ENCODE data around the gene PCMTD2.

PCMTD2 gene

DNA sequence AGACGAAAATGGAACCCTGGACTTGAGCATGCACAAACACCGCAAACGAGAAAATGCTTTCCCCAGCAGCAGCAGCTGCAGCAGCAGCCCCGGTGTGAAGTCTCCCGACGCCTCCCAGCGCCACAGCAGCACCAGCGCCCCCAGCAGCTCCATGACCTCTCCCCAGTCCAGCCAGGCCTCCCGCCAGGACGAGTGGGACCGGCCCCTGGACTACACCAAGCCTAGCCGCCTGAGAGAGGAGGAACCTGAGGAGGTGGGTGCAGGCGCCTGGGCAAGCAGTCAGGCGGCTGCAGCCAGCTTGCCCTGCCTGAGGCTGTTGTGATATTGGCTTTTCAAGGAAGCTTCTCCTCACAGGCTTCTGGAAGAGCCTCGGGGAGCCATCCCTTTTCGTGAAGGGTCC is 35.8 kb upstream of the PCMTD2 start:
- no peak for DNase-seq (ENCODE audit: low spot score)
- TF ChIP-seq, protein P1, sequence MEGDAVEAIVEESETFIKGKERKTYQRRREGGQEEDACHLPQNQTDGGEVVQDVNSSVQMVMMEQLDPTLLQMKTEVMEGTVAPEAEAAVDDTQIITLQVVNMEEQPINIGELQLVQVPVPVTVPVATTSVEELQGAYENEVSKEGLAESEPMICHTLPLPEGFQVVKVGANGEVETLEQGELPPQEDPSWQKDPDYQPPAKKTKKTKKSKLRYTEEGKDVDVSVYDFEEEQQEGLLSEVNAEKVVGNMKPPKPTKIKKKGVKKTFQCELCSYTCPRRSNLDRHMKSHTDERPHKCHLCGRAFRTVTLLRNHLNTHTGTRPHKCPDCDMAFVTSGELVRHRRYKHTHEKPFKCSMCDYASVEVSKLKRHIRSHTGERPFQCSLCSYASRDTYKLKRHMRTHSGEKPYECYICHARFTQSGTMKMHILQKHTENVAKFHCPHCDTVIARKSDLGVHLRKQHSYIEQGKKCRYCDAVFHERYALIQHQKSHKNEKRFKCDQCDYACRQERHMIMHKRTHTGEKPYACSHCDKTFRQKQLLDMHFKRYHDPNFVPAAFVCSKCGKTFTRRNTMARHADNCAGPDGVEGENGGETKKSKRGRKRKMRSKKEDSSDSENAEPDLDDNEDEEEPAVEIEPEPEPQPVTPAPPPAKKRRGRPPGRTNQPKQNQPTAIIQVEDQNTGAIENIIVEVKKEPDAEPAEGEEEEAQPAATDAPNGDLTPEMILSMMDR (IDR thresholded peaks at IDR 0.05; ENCODE audit: extremely low read depth, missing control alignments), result no peak

DNA sequence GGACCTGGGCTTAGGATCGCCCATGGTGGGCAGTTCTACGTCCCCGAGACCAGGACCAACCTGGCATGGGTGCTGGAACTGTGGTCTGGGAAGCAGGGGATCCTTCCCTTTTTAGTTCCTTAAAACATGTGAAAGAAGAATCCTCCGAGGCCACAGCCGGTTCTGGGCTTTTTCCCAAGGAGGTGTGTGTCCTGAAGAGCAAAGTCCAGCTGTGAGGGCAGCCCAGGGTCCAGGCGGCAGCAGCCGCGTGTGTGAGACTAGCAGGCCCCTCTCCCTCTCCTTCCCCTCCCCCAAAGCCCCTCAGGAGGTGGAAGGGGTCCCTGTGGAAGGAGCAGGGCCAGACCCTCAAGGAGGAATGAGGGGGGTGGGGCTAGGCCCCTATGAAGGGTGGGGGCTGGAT is 35.1 kb upstream of the PCMTD2 start:
- TF ChIP-seq, protein P1 (IDR thresholded peaks at IDR 0.05; ENCODE audit: extremely low read depth, missing control alignments), result no peak

DNA sequence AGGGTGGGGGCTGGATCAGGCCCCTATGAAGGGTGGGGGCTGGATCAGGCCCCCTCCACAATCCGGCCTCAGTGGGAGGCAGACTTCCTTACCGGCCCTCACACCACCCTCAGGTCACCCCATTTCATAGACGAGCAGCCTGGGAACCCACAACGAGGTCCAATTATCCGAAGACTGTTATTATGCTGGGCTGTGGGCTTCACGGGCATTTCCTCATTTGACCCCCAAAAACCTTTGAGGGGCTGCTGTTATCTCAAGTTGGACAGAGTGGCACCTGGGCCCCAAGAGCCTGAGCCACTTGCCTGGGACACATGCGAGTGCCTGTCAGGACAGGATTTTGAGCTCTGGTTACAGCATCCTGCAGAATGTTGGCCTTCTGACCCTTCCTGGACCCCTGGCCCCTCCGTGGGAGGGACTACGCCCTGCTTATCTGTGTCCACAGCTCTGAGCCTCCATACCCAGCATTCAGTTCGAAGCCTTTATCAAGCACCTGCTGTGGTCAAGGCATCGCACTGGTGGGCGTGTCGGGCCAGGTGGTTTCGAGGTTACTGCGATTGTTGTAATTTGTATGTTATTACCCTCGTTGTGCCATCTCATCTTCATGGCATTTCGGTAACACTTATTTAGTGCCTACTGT is 34.5 kb upstream of the PCMTD2 start:
- no peak for DNase-seq (ENCODE audit: low spot score)
- TF ChIP-seq, protein P1 (IDR thresholded peaks at IDR 0.05; ENCODE audit: extremely low read depth, missing control alignments), result no peak

More for the DNA sequence above, 35.1 kb upstream of the PCMTD2 start:
- DNase-seq (ENCODE audit: low spot score), result no peak

DNA sequence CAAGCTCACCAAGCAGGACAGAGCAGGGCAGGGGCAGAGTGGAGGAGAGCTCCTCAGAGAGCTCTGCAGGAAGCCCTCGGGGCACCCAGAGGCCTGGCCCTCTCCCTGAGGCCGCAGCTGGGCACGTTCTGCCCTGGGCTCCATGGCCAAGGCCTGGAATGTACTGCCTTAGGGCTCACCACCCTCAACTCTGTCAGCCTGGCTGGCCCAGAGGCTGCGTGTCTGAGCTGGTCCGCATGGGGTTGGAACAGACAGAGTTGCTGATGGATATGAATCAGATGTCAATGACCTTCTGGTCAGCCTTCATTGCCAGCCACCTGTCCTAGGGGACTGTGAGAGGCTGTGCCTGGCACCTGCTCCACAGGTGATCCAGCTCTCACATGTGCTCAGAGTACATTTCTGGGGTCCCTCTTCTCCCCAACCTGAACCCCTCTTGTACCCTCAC is 33.2 kb upstream of the PCMTD2 start:
- TF ChIP-seq, protein P1 (IDR thresholded peaks at IDR 0.05; ENCODE audit: extremely low read depth, missing control alignments), result no peak
- DNase-seq (ENCODE audit: low spot score), result no peak

DNA sequence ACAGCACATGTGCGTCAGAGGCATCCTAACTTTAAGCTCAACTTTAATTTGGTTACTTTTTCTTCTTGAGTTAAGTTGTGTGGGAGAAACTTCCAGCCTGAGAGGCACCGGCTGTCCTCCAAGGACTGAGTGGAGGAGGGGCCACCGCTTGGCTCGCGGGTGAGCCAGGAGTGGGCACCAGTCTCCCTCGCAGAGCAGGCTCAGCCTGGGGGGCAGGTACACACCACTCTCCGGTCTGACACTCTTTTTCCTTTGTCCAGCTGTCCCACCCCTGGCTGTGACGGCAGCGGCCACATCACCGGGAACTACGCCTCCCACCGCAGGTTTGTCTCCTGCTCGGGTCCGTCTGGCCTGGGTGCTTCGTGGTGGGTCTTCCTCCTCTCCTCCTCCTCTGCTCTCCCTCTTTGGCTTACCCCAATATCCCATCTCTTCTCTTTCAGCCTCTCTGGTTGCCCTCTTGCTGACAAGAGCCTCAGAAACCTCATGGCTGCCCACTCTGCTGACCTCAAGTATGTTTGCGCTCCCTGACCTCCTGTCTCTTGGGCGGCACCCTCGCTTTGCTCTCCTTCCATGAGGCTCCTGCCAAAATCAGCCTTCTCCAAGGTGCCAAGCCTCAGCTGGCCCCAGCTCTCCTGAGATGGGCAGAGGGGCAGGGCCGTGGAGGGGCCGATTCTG is 32.6 kb upstream of the PCMTD2 start:
- no peak for DNase-seq (ENCODE audit: low spot score)

DNA sequence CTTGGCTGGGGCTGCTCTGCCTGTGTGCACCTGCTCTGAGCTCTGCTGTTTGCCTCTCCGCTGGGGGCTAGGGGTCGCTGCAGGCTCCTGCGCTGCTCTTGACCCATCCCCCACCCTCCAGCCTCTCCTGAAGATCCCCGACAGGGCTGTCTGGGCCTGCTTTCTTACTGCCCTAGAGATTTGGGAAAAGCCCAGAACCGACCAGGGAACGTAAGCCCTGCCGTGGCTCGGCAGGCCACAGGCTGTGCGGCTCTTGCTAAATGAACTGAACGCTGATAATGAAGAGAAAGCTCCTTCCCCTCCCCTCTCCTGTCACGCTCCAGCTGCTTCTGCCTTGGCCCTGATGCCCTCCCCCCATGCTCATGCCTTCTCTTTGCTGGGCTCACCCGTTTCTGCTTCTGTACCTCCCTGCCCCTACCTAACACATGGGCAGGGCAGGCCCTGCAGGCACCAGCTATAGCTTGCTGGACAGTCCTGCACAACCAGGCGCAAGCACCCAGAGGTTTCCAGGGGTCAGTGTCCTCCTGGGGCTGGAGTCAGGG is 32.0 kb upstream of the PCMTD2 start:
- DNase-seq (ENCODE audit: low spot score), result no peak
- TF ChIP-seq, protein P1 (IDR thresholded peaks at IDR 0.05; ENCODE audit: extremely low read depth, missing control alignments), result no peak

More for the DNA sequence above, 32.6 kb upstream of the PCMTD2 start:
- TF ChIP-seq, protein P1 (IDR thresholded peaks at IDR 0.05; ENCODE audit: extremely low read depth, missing control alignments), result no peak

All from GM20000 (cell line).